ENCODE data around the gene IQCK. TPM values are rescaled to one million over a fixed set of nuclear protein-coding genes. Genes with fewer than 3 reads are reported as not detected.
A peak's percentile ranks its signal among the peaks of the same experiment; 100 is the strongest.

IQCK gene
- total and polyA plus RNA-seq, 3 donors from 2014 or later, result 77.8 to 102 (median 91.3) TPM

DNA sequence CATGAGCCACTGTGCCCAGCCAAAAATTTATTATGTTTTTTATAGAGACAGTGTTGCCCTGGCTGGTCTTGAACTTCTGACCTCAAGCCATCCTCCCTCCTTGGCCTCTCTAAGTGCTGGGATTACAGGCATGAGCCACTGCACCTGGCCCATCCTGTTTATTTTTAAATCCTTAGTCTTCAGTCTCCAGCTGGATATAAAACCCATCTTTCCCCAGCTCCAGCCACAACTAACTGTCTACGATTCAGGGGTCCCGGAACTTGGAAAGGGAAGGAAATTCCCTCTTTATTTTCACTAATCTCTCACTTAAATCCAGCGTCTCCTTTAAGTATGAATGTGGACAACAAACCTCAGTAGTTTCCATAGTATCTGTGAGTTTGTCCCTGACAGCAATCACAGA, 62.2 kb downstream of the IQCK start:
- H3K27ac ChIP-seq, result no peak overlapping the region
- WGBS, 2 donors, result 95 to 98% methylated on average over 3 of the region's 3 CpGs
- peaks cover 19% of the 10 kb centered on the region for H3K4me1 ChIP-seq
- H3K36me3 ChIP-seq (ENCODE audit: low read depth, missing control alignments), result no peaks in the 10 kb centered on the region
- intact Hi-C loops (cut with DNase I; ENCODE audit: low total_unique reads), result no loop called here
- H3K9me3 ChIP-seq, result no peaks in the 10 kb centered on the region
- H3K27me3 ChIP-seq, result no peaks in the 10 kb centered on the region
- no peak overlapping the region for H3K4me3 ChIP-seq
- no peak for TF ChIP-seq POLR2A (IDR thresholded peaks at IDR 0.05)
- TF ChIP-seq, protein P1, sequence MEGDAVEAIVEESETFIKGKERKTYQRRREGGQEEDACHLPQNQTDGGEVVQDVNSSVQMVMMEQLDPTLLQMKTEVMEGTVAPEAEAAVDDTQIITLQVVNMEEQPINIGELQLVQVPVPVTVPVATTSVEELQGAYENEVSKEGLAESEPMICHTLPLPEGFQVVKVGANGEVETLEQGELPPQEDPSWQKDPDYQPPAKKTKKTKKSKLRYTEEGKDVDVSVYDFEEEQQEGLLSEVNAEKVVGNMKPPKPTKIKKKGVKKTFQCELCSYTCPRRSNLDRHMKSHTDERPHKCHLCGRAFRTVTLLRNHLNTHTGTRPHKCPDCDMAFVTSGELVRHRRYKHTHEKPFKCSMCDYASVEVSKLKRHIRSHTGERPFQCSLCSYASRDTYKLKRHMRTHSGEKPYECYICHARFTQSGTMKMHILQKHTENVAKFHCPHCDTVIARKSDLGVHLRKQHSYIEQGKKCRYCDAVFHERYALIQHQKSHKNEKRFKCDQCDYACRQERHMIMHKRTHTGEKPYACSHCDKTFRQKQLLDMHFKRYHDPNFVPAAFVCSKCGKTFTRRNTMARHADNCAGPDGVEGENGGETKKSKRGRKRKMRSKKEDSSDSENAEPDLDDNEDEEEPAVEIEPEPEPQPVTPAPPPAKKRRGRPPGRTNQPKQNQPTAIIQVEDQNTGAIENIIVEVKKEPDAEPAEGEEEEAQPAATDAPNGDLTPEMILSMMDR (IDR thresholded peaks at IDR 0.05), result no peak
- no peak for DNase-seq

DNA sequence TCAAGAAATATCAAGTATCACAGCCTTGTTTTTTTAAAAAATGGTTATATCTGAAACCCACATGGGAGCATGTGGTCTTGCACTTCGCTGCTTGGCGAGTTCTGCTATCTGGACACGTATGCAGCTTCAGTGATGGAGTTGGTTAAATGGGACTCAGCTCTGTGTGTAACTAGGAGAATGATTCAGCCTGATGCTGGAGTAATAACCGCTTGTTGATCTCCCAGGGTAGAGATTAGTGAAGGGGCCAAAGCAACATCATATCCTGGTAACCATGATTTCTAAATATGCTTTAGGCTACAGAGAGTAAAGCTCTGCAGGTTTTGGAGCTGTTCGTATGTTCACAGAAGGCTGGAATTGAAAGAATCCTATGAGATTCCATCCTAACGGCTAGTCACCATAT, 63.2 kb downstream of the IQCK start:
- TF ChIP-seq, protein P1 (IDR thresholded peaks at IDR 0.05), result no peak
- no peak for TF ChIP-seq POLR2A (IDR thresholded peaks at IDR 0.05)
- H3K9me3 ChIP-seq, result no peaks in the 10 kb centered on the region
- peaks cover 19% of the 10 kb centered on the region for H3K4me1 ChIP-seq
- no peak overlapping the region for H3K27ac ChIP-seq
- H3K27me3 ChIP-seq, result no peaks in the 10 kb centered on the region
- intact Hi-C loops (cut with DNase I; ENCODE audit: low total_unique reads), result no loop called here
- WGBS, 2 donors, result 85 to 92% methylated on average over 6 of the region's 6 CpGs
- H3K4me3 ChIP-seq, result no peak overlapping the region
- no peaks in the 10 kb centered on the region for H3K36me3 ChIP-seq (ENCODE audit: low read depth, missing control alignments)
- DNase-seq, result no peak

DNA sequence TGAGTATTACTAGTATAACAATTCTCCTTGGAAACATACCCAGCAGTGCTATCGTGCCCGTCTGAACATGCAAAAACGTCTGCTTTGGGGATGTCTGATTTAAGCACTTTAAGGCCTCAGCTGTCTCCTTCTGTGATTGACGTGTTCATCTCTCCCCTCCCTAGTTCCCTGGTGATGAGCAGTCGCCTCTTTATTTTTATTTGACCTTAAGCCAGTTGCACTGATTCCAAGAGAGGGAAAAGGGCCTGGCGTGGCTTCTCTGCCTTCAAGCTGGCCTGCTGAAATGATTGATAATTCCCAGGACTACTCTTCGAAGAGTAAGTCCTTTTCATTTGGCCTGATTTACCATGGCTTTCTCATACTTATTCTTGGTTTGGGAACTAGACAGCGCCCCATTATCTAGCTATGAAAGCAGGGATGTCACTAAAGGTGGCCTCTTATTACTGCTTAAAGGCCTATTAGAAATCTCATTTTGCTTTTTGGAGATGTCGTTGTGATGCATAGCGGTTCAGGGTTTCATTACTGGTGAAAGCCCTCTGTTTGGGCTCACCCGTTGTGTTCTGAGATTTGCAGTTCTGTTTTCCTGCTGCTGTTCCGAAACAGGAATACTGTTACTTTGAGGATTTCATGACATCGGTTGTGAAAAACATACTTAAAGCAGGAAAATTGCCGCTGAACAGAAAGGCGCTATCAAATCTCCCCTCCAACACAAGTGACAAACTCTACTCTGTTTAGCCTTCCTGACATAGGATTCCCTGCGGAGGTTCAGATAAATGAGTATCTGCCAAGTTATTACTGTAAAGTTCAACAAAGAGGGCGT, 65.5 kb downstream of the IQCK start:
- DNase-seq, result no peak

DNA sequence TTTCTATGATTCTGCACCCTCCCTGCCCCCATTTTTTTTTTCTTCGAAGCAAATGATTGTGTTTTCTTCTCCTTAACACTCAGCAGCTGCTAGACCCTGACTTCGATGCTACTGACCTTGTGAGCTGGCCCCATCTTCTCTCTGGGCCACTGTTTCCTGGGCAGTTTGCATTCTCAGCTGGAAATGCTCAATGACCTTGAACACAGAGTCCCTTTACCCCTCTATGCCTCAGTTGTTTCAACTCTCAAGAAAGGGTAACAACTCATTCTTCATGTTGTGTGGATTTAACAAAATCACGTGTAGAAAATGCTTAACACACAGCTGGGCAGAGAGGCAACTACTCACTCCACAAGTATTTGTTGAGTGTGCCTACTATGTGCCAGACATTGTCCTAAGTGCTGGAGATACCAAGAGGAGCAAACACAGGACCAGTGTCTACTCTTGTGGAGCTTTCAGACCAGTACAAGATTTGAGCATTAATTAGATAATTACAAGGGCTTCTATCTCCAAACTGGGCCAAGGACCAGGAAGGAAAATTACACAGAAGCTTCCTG, 66.2 kb downstream of the IQCK start:
- Histone ChIP-seq H3K36me3 (ENCODE audit: low read depth, missing control alignments) (no peaks in the 10 kb centered on the region), H3K27me3 (no peaks in the 10 kb centered on the region), H3K27ac (peak overlapping the region in 1 of 2 donors; percentile 10), H3K4me3 (no peak overlapping the region), H3K4me1 (peaks cover 19% of the 10 kb centered on the region), H3K9me3 (no peaks in the 10 kb centered on the region)
- DNase-seq, result no peak
- TF ChIP-seq, protein P1 (IDR thresholded peaks at IDR 0.05), result no peak
- TF ChIP-seq POLR2A (IDR thresholded peaks at IDR 0.05), result no peak
- WGBS, 2 donors, result 36 to 45% methylated on average over 3 of the region's 3 CpGs
- intact Hi-C loops (cut with DNase I; ENCODE audit: low total_unique reads), result no loop called here

More for the DNA sequence above, 65.5 kb downstream of the IQCK start:
- WGBS, 2 donors, result 52 to 56% methylated on average over 17 of the region's 17 CpGs
- Histone ChIP-seq H3K27me3 (no peaks in the 10 kb centered on the region), H3K36me3 (ENCODE audit: low read depth, missing control alignments) (no peaks in the 10 kb centered on the region), H3K9me3 (no peaks in the 10 kb centered on the region), H3K4me1 (peaks cover 19% of the 10 kb centered on the region), H3K4me3 (no peak overlapping the region), H3K27ac (no peak overlapping the region)
- intact Hi-C loops (cut with DNase I; ENCODE audit: low total_unique reads), result no loop called here
- TF ChIP-seq, protein P1 (IDR thresholded peaks at IDR 0.05), result no peak
- no peak for TF ChIP-seq POLR2A (IDR thresholded peaks at IDR 0.05)

All from testis (tissue), 3 donors.